Stimulated activated CD8-positive, alpha-beta memory T cell treated with anti-CD3 and anti-CD28 coated beads, Interleukin-4, amount 100 ng/mL, for 4 hours (primary cell): ENCODE data around the gene DEGS2.

Experiments
- DNase-seq, 2 donors: peaks; one replicate each; pipeline ENCODE4 v3.0.0-alpha.2; 2020; ENCODE audit warnings: low read depth in 2 of 2, low spot score in 1 of 2

The DEGS2 gene

DNA sequence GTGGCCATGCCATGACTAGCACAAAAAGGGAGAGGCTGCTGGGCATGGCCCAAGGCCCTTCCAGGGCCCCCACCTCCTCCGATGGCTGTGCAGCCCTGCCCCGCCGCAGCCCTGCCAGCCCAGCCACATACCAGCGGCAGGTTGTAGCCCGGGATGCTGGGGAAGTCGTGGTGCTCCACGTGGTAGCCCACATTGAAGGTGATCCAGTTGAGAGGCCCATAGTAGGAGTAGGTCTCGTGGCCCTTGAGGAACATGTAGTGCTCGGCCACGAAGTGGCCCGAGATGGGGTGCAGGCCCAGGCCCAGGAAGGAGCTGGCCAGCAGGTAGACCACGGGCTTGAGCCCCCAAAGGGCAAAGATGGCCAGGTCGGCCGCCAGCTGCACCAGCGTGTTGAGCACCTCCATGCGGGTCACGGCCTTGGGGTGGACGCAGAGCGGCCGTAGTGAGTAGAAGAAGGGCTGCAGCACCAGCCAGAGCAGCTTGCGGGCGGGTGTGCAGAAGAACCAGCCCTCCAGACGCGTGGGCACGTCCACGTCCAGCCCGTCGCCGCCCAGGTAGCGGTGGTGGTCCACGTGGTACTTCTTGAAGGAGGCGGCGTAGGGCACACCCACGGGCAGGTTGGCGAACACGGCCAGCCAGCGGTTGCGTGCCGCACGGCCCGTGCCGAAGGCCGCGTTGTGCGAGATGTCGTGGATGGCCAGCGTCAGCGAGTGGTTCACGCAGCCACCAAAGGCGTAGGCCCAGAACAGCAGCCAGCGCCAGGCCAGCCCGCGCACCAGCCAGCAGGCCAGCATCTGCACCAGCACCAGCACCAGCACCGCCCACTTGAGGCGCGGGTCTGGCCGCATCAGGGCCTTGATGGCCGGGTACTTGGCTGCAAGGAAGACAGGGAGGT is 10.4 kb downstream of the DEGS2 start:
- no peak for DNase-seq

- DNase-seq: no peak
Observed at GRCh38 chr14:100147691-100148464, 11.6 kb downstream of the DEGS2 start.

DNA sequence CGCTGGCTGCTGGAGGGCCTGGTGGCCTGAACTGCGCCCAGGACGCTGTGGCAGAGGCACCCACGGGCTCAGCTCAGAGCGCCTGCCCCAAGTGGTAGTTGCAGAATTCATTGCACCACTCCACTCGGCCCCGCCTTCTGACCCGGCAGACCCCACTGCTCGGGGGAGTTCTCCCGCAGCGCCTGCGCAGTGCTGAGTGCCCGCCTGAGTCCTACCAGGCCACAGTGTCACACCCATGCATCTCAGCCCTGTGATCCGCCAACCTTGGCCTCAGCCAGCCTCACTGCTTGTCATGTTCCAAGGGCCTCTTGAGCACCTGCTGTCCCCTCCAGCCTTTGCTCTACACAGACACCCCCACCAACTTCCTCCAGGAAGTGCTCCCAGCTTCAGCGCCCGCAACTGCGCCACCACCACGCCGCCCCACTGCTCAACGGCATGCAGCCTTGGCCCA is 12.2 kb downstream of the DEGS2 start:
- peak; percentile 24 to 32 for DNase-seq

DNA sequence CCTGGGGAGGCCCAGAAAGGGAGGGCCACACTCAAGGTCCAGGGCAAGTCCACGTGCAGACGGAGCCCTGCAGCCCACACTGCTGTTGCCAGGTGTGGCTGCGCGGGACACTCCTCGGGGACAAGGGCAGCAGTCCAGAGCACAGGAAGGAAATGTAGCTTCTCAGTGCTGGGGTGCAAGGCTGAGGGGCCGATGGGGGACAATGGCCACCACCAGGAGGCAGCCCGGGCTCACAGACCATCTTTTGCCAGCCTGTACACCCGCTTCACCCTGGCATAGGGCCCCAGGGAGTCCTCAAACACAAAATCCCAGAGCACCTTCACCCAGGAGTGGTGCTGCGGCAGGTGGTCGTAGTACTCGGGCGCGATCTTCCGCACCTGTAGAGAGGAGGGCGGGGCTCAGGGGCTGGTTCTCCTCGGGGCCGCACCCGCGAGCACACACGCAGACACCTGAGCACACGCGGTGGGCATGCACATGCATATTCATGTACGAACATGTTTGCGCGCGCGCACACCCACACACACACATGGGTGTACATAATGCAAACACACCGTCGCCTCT is 12.8 kb downstream of the DEGS2 start:
- no peak for DNase-seq

DNA sequence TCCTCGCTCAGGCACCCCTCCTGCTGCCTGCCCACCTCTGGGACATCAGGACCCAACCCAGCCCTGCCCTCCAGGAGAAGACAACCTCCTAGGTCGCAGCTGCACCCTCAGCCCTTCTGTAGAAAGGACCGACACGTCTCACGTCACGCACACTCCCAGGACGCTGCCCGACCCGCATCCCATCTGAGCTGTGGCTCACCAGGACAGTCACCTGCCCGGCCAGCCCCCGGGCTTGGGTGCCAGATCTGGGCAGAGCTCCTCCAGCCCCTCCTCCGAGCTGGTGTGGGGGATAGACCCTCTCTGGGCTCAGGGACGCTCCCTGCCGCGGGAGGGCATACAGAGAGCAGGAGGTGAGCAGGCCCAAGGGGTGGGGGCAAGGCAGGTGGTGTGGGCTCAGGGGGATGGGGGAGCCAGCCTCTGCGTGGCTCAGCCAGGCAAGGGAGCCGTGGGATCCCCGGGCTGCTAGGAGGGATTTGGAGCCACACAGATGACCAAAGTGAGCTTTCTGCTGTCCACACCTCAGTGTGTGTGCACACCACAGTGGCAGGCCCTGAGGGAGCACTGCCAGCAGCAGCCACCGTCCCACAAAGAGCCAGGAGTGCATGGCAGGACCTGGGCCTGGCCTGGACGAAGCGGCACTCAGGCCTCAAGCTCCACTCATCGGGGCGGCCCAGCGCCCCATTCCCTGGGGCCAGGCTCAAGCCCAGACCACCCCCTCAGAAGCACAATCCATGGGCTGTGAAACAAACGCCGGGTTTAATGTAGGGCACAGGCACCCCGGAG is 13.6 kb downstream of the DEGS2 start:
- no peak for DNase-seq

GRCh38 chr14:100144996-100145646 is 14.3 kb downstream of the DEGS2 start:
- no peak for DNase-seq

DNA sequence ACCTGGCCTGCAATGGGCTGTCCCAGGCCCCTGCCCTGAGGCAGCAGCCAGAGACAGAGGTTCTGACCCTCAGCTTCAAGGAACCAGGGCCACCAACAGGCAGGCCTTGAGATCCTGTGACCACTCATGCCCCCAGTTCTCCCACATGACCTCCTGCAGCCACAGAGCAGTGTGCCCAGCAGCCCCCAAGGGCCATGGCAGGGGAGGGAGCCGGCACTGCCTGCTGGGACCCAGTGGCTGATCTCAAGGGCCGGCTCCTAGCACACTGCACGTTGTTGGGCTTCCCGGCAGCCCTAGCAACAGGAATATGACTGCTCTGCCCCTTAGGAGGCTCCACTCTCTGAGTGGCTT is 14.8 kb downstream of the DEGS2 start:
- DNase-seq: no peak

DNA sequence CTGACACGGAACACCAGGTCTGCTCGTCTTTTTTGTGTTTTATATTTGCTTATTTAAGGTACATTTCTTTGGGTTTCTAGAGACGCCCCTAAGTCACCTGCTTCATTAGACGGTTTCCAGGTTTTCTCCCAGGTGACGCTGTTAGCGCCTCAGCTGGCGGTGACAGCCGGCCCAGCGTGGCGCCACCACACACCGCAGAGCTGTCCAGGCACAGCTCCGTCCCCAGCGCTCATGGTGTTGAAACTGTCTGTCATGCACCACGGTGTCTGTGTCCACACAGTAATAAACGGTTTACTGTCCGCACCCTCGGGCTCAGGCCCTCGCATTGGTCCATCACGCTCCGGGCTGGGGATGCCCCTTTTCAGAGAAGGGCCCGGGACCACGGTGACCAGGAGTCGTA is 15.5 kb downstream of the DEGS2 start:
- DNase-seq: no peak

GRCh38 chr14:100143523-100143922 is 15.9 kb downstream of the DEGS2 start:
- no peak for DNase-seq

DNA sequence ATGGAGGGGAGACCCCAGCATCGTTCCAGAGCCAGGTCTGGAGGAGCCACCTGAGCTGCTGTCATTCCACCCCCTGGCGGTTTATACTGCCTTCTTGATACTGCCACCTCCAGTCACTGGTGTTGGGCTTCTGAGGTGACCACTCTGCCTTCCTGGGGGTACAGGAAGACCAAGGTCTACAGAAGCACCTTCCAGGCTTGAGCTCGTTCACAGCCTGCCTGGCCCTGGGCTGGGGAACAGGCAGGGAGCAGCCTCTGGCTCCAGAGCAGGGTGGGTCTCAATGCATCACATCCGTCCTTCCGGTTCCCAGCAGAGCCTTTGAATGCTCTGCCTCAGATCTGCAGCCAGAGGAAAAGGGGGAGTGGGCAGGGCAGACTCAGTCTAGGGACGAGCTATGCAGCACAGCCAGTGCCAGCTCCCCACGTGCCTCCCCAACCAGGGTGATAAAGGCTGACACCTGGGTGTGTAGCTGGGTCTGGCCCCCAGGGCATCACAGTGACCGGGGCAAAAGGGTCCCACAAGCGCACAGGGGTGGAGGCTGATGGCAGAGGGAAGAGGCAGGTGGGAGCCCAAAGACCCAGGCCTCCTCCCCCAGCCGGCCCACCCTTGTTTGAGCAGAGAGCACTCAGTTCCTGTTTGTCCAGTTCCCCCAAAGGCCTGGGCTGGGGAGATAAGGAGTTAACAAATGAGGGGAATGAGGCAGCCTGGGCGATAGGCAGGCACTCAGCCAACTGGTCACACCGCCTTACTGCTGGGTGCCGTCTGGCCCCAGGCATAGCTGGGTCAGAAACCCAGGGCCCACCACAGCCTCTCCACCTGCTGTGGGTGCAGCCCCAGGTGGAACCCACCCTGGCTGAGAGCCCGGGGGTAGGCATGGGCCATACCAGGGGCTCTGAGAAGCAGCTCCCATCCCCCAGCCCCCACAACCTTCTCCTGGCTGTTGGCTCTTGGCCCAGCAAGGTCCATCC is 17.1 kb downstream of the DEGS2 start:
- no peak for DNase-seq

DNA sequence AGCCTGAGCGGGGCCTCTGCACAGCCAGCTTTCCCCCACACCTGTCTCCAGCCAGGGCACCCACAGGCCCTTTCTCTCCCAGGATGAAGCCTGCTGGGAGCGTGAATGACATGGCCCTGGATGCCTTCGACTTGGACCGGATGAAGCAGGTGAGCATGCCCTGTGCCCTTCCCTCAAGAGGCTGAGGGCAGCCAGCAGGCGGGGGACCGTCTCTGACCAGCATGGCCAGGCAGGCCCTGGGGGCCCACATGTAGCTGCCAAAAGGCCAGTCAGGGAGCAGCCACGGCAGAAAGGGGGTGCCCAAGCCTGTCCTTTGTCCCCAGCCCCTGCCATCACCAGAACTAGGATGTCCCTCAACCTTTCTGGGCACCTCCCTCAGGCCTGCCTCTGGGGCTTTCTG is 18.3 kb downstream of the DEGS2 start:
- no peak for DNase-seq

- DNase-seq: no peak
Observed at GRCh38 chr14:100140452-100141078, 18.9 kb downstream of the DEGS2 start.

DNA sequence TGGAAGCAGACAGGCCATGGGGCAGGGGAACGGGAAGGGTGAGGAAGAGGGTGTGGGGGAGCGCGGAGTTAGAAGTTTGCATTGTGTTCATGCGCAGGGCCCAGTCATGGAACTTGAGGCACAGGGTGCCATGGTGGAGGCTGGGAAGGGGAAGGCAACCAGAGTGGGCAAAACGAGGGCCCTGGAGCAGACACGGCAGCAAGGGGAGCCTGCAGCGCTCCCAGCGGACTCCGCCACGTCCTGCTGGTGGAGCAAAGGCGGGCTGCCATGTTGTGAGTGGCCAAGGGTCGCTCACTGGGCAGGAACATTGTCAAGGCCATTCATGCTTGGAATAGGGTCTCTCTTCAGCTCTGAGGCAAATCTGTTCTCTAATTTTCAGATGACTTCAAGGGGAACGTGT is 20.5 kb downstream of the DEGS2 start:
- DNase-seq: no peak

DNA sequence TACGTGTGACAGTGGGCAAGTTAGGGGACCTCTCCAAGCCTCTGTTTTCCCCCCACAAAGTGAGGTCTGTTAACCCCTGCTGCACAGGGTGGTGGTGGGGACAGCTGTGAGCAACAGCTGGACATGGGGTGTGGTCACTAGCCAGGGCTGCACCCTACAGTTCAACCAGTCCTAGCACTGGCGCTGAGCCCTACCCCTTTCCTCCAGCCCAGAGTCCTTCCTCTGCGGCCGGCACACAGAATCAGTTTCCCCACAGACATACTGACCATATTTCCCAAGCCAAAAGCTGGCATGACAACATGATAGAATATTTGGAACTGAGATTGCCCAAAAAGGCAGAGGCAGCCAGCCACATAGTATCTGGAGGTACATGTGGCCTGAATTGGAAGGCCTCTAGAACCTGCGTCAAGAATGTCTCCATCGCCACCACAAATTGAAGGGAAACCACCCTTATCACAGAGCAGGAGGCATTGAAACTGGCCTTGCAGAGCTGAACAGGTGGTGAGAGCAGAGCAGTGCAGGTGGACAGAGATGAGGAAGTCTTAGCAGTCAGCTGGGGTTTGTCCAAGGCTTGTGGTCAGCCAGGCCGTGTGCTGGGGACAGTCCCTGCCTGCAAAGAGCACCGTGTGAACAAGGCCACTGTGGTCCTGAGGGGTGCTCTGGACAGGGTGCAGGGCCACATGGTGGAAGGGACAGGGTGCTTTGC is 21.2 kb downstream of the DEGS2 start:
- DNase-seq: no peak

GRCh38 chr14:100137173-100137572 is 22.3 kb downstream of the DEGS2 start:
- no peak for DNase-seq

DNA sequence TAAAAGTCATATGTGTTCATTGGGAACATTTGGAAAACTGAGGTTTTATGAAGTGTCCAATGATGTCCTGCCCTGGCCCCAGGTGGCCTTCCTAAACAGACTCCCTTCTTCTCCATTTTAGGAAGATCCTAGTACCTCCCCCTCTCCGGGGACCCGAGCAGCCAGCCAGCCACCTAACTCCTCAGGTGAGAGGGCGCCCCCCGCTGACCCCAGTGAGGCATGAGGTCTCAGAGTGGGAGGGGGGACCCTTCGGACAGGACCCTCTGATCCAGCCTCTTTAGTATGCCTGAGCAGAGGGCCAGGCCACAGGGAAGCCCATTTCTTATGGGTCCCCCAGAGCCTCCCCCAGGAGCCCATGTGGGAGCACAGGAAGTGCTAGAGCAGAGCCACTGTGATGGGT is 23.7 kb downstream of the DEGS2 start:
- no peak for DNase-seq

GRCh38 chr14:100135073-100135472 is 24.4 kb downstream of the DEGS2 start:
- DNase-seq: no peak

DNA sequence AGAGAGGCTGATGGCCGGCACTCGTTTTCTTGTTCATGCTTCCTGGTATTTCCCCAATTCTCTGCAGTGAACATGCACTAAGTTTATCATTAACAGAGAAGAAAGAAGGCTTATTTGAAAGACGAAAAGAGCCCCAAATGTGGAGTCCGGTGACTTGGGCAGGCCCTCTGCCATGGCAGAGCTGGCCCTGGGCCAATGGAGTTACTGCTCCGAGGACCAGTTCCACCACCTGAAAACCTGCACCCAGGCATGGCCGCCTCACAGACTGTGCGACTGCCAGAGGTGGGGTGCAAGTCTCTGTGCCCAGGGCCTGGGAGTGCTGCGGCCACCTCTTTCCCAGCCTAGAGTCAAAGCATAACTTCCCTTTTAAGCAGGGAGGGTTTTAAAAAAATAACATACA is 24.9 kb downstream of the DEGS2 start:
- no peak for DNase-seq
